Measurements from ENCODE around the gene MBOAT1.
"Not testable (repeated sequence)": the region's sequence is repeated elsewhere in the genome, so short reads cannot be mapped to it uniquely, and the experiment has no call there.

The MBOAT1 gene

DNA sequence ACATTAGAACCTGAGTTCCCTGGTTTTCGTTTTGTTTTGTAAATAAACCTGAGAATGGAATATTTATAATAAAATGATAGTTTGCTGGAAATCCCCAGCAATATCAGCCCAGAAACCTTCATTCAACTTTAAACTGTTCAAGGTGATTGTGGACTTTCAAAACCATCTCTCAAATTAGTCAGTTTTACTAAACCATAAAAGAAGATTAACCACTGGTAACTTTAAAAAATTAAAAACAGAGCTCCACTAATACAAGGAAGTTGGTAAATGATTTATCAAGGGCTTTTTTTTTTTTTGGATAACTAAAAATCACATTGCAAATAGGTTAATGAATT, 10.0 kb downstream of the MBOAT1 start:
- no peak for DNase-seq

DNA sequence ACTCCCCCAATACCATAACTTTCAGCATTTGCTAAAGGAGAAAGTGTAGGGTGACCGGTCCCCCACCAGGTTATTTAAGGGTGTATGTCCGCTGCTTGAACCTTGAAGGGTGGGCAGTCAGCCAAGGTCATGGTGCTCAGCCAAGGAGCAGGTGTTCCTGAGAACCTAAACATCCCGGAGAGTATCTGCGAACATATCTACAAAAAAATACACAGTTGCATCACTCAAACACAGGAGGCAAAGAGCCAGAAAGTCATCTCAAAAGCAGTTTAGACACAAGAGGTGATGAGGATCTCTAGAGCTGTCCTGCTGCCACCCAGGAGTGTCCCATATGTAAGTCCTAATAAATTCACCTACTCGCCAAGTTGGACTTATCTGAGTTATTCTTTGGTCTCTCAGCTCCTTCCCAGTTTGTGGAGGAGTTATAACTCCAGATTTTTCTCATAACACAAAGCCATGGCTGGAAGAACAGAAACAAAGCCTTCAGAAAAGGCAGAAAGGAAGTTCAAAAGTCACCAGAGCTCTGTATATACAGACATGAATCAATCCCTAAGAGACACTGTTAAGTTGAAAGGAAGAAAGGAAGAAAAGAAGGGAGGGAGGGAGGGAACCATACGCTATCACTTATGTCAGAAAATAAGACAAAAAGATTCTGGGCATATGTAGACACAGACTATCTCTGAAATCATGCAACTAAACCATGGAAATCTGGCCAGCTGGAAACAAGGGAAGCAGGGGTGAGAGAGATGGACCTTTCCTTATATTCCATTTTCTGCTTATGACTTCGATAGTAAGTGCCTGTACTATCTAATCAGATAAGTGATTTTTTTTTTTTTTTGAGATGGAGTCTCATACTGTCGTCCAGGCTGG, 11.3 kb downstream of the MBOAT1 start:
- DNase-seq = no peak

DNA sequence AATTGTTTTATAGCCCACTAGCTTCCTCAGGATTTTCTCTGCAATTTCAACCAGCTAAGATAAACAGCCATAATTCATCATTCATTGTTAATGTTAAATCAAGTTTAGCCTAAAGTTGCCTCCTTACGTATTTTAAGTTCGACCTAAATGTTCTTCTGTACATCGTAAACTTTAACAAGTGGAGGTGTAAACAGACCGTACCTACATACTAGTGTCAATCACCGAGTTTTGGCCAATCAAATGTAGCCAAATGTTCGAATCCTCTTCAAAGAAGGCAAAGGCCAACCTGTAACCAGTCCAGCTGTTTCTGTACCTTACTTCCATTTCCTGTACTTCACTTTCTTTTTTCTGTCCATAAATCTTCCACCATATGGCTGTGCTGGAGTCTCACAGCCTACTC, 13.5 kb downstream of the MBOAT1 start:
- no peak for DNase-seq

DNA sequence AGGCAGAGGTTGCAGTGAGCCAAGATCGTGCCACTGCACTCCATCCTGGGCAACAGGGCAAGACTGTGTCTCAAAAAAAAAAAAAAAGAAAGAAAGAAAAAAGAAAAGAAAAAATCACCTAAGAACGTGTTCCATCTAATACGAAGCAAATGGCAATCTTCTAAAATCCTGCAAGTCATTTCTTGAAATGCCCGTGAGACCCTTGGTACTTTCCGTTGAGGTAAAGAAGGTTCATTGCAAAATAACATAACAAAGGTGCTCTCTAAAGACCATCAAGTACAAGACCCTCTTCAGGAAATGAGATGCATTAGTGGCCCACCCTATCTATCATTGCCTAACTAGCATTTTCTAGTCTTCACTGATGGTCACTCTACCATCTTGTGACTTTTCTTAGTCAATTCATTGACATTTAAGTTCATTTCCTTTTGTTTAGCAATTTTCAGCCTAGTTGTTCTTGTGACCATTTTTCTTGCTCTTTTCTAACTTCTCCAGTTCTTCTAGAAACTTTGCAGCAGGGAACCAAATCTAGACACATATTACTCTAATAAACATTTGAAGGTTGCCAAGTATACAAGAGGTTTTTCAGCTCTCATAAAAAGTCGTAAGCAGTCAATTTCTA, 14.0 kb downstream of the MBOAT1 start:
- DNase-seq = no peak

DNA sequence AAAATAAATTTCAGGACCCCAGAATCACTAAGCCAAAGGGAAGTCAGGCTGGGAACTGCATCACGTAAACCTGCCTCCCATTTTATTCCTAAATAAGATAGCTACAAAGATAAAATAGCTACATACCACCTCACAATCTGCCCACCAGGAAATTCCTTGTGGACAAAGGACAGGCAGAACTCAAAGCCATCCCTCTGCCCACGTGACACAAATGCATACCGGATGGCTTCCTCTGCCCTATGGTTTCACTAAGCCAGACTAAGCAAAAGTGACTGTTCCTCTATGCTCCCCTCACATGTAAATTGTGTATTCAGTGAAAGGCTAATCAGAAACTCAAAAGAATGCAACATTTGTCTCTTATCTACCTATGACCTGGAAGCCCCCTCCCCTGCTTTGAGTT, 15.0 kb downstream of the MBOAT1 start:
- DNase-seq = no peak

DNA sequence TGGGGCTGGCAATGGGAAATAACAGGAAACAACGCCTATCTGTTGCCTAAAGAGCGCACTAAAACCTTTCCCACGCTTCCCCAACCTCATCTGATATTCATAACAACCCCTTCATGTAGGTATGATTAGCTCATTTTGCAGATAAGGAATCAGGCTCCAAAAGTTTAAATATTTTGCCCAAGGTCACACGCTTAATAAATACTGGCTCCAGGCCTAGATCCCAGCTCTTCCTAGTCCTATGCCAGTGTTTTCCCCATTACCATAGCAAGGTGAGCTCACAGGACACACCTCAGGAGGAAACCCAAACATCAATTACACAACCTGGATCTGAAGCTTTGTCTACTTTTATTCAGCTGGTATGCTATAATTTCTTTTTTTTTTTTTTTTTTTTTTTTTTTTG, 19.6 kb downstream of the MBOAT1 start:
- no peak for DNase-seq

DNA sequence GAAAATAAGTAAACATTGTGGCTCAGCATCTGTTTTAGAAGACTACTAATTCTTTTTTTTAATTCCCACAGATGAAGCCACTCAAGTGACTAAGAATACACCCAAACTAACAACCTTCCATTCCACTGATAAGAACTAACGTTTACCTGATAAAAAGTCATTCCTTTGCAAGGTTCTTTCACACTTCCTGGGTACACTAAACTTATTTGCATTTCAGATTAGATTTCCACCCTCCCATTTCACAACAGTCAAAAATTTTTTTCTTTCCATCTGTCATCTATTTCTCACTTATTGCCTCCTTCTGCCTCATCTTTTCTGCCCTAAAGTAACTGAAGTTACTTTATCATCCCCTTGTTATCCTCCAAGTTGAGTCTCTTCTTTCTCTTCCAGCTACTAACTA, 20.3 kb downstream of the MBOAT1 start:
- DNase-seq = no peak

DNA sequence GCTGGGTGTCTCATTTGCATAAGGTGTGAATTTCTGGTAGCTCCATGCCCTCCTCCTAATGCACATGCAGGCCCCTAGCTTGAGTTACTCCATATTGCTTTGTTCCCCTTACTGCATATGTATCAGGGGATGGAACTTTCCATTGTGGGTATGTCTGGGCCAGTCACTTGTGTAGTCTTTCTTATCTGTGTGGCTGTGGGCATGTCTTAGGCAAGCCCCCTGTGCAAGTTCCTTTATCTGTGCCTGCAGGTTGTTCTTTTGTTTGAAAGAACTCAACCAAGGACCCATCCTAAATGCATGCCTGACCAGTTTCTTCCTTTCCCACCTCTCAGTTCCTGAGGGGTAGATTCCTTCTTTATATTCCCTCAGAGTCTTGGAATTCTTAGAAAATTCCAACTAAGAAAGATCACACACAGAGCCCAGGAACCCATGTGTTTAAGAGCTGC, 23.6 kb downstream of the MBOAT1 start:
- DNase-seq = no peak

DNA sequence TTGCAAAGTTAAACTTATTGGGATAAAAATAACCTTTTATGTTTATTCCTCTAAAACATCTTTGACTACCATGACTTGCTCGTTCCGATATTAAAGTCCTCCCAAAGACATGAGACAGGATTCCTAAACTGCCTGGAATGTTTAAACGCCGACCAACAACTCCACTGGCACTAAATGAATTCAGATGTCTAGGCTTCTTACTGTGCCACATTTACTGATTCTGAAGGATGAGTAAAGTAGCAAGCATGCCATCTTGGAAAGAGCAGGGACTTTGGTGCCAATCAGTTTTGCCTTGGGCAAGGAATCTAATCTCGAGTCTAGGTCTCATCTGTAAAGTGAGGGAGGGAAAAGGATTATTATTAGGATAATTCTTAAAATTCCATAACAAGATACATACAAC, 25.3 kb downstream of the MBOAT1 start:
- DNase-seq = no peak

DNA sequence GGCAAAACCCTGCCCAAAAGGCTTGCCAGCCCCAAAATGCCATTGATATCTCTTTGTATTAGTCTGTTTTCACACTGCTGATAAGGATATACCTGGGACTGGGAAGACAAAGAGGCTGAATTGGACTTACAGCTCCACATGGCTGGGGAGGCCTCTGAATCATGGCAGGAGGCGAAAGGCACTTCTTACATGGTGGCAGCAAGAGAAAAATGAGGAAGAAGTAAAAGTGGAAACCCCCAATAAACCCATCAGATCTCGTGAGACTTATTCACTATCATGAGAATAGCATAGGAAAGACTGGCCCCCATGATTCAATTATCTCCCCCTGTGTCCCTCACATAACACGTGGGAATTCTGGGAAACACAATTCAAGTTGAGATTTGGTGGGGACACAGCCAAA, 28.6 kb downstream of the MBOAT1 start:
- DNase-seq = no peak

DNA sequence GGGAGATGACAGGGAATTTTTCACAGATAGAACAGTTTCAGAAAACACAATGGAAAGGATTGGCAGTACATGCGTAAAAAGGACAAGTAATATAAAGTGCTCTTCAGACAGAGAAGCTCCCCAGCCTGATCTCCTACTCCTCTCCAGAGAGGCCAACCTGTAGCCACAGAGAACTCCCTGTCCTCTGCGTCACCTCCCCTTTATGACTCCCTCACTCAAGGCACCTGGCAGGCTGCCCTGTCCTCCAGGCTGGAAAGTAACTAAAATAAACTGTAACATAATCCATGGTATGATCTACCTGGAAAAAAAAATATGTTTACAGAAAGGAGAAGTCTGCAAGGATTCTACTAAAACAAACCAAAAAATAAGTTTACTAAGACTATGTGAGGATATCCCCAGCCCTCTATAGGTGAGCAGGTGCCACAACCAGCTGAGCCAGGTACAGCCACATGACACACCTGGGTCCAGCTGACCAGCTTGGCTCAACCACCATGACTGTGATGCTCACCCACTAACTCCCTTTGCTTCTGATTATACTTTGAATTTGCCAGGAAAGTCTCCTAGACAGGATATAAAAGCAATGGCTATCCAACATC, 29.2 kb downstream of the MBOAT1 start:
- no peak for DNase-seq

DNA sequence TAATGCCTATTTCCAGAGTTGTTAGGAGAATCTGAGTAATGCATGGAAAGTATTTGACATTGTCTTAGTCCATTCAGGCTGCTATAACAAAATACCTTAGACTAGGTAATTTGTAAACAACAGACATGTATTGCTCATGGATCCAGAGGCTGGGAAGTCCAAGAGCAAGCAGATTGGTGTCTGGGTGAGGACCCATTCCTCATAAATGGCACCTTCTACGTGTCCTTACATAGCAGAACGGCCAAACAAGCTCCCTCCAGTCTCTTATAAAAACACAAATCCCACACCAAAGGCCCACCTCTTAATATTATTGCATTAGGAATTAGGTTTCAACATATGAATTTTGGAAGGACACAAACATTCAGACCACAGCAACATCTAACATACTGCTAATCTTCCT, 30.2 kb downstream of the MBOAT1 start:
- no peak for DNase-seq

DNA sequence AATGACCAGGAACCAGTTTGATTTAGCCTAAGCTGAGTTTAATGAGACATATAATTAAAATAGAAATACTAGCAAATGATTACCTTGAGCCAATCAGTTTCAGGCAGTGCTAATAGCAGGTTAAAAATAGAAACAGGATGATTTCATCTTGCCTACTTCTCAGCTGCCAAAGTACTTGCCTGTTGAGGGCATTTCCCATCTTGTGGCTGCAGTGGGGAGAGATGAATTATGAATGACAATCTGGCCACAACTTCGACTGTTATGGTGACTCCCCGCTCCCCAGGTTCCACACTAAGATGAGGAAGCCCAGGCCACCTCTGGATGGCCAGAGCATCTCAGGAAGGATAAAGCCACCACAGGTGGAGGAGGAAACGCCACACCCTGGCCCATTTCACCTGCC, 31.3 kb downstream of the MBOAT1 start:
- DNase-seq = peak; percentile 9

DNA sequence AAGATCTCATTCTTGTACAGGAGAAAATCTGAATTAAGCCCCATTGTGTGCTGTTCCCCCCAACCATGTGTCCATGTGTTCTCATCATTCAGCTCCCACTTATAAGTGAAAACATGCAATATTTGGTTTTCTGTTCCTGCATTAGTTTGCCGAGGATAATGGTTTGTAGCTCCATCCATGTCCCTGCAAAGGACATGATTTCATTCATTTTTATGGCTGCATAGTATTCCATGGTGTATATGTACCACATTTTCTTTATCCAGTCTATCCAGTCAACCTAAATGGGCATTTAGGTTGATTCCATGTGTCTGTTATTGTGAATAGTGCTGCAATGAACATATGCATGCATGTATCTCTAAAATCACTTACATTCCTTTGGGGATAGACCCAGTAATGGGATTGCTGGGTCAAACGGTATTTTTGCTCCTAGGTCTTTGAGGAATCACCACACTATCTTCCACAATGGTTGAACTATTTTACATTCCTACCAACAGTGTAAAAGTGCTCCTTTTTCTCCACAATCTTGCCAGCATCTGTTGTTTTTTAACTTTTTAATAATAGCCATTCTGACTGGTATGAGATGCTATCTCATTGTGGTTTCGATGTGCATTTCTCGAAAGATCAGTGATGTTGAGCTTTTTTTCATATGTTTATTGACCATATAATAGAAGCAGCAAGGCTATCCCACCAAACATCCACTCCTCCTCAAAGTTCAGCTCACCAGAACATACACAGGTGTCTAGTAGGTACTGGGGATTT, 32.8 kb downstream of the MBOAT1 start:
- DNase-seq = not testable (repeated sequence)

DNA sequence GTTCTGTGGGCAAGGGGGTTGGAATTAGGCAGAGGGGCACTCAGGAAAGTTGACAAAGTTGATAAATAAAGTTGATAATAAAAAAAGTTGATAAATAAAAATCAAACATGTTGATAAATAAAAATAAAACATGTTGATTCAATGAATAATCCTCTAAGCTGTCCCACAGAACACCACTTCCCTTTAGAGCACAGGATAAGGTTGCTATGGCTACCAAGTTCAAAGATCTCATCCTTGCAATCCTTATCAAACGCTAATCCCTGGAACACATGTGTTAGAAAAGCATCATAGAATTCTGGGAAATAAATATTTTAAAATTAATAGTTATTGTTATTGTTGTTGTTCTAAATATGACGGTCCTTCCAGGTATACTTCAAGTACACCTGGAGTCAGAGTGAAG, 33.9 kb downstream of the MBOAT1 start:
- no peak for DNase-seq

DNA sequence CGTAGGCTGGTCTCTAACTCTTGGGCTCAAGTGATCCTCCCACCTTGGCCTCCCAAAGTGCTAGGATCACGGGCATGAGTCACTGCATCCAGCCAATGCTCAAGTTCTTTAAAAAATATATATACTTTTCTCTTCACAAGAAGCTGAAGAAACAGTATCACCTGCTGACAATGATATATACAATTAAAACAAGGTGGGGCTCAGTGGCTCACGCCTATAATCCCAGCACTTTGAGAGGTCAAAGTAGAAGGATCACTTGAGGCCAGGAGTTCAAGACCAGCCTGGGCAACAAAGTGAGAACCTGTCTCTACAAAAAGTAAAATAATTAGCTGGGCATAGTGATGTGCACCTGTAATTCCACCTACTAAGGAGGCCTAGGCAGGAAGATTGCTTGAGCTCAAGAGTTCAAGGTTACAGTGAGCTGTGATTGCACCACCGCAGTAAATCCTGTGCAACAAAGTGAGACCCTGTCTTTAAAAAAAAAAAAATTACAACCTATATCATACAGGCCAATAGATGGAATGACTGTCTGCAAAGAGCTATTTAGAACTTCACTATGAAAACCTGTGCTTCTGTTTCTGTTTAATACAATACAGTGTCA, 36.4 kb downstream of the MBOAT1 start:
- no peak for DNase-seq

DNA sequence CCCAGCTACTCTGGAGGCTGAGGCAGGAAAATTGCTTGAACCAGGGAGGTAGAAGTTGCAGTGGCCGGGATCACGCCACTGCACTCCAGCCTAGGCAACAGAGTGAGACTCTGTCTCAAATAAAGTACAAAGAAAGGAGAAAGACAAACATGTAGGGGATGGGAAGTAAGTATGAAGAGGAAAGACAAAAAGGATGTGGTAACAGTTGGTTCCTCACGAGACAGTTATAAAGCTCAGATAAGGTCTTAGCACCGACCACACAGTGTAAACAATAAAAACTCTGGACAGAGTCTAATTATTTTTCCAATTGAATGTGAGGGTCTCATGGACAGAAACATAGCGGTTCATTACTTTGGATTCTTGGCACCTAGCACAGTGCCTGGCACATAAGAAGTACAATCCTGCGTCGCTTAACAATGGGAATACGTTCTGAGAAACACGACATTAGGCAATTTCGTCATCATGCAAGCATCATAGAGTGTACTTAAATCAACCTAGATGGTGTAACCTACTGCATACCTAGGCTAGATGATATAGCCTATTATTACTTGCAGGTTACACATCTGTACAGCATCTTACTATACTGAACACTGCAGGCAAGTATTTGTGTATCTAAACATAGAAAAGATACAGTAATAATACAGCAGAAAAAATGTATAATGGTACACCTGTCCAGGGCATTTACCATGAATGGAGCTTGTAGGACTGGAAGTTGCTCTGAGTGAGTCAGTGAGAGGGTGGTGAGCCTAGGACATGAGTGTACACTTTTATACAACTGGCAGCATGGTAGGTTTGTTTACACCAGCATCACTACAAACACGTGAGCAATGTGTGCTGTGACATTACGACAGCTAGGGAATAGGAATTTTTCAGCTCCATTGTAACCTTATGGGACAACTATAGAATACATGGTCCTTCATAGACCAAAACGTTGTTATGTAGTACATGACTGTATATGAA, 38.2 kb downstream of the MBOAT1 start:
- DNase-seq = peak; percentile 4

DNA sequence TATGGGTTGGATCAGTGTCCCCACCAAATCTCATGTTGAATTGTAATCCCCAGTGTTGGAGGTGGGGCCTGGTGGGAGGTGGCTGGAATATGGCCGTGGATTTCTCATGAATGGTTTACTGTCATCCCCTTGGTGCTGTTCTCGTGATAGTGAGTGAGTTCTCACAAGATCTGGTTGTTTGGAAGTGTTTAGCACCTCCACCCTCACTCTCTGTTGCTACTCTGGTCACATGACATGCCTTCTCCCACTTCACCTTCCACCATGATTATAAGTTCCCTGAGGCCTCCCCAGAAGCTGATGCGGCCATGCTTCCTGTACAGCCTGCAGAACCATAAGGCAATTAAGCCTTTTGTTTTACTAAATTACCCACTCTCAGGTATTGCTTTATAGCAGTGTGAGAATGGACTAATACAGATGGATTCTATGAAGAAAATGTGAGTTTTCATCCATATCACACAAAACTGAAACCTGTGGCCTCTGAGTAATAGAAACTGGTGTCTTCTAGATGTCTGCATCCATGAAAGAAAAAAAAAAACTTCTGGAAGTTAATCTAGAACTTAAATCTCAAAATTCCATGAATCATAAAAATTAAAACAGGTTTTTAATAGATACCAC, 39.3 kb downstream of the MBOAT1 start:
- DNase-seq = no peak

DNA sequence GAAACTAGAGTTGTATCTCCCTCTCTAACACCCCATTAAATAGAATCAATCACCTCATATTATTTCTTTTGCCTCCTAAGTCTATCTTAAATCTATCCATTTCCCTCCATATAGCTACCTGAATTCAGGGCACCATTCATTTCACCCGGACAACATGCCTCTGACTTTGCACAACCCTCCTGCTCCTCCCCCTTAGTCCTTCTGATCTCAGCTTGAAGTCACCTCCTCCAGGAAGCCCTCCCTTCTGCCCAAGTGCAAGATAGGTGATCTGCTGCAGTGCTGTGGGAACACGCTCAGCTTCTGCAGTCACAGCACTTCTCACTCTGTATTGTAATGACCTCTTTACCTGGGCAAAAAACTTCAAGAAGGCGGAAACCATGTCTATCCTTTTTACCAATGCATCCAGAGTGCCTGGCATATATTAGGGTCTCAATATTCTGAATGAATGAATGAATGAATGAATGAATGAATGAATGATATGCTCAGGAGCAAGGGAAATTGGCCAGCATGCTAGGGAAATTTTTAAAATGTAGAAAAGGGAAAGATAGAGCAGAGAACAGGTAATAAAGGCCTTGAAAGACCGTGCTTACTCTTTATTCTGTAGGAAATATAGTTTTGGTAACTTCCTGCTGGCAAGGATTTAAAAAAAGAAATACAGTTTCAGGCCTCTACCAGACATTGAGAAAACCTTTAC, 41.7 kb downstream of the MBOAT1 start:
- DNase-seq = no peak

DNA sequence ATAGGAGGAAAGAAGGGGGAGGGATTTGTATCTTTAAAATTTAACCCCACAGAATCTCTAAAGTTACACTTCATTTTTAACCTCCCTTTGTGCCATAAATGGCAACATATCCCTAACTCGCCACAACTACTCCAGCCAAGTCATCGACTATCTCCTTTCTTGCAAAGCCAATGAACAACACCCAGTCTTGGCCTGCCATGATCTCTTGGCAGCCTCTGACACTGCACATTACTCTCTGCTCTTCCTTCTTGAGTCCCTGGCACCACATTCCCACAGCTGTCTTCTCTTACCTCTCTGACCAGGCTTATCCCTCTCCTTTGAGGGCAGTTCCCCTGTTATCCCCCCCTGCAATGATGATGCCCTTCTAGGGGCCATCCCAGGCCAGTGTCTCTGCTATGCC, 42.5 kb downstream of the MBOAT1 start:
- DNase-seq = no peak

DNA sequence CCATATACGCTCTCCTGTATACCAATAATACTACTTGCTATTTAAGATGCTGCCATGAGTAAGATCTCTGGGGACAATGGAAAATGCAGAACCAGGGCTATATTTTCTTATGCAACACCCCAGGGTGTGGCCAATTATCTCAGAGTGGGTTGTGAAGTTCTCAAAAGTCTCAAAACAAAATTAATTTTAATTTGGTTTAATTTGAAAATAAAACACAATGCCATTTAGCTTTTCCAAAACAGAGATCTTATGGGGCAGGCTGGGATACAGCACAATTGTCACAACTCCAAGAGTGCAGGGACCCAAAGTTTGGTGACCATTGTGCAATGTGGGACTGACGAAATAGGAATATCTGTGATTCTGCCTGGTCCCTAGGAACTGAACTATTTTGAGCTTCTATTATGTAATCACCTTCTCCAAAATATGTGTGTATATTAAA, 43.1 kb downstream of the MBOAT1 start:
- no peak for DNase-seq

Data from activated CD4-positive, alpha-beta T cell treated with anti-CD3 and anti-CD28 coated beads, Interleukin-2, Interleukin-6, amounts not matched to agents 100 ng/mL and 50 ng/mL, durations not matched to agents 16 hours and 8 hours (primary cell).